ENCODE results near the gene CYP3A5.

Gene CYP3A5

GRCh38 chr7:99615989-99616358, 63.8 kb downstream of the CYP3A5 start:
- no peak for DNase-seq (ENCODE audit: low read depth)
- TF ChIP-seq CTCF (conservative IDR thresholded peaks at IDR 0.05; ENCODE audit: control insufficient read depth, insufficient read depth, low read depth, low read length) = no peak
- peak overlapping the region; percentile 91 for H3K4me3 ChIP-seq (ENCODE audit: control insufficient read depth, low read depth, low read length)

GRCh38 chr7:99614495-99614894, 65.3 kb downstream of the CYP3A5 start:
- TF ChIP-seq CTCF (conservative IDR thresholded peaks at IDR 0.05; ENCODE audit: control insufficient read depth, insufficient read depth, low read depth, low read length) = no peak
- DNase-seq (ENCODE audit: low read depth) = no peak
- H3K4me3 ChIP-seq (ENCODE audit: control insufficient read depth, low read depth, low read length) = no peak overlapping the region

- H3K4me3 ChIP-seq (ENCODE audit: control insufficient read depth, low read depth, low read length) = no peak overlapping the region
- DNase-seq (ENCODE audit: low read depth) = no peak
- no peak for TF ChIP-seq CTCF (conservative IDR thresholded peaks at IDR 0.05; ENCODE audit: control insufficient read depth, insufficient read depth, low read depth, low read length)
These were observed 72.2 kb downstream of the CYP3A5 start for GRCh38 chr7:99607548-99607947.

GRCh38 chr7:99606531-99606930, 73.3 kb downstream of the CYP3A5 start:
- no peak for TF ChIP-seq CTCF (conservative IDR thresholded peaks at IDR 0.05; ENCODE audit: control insufficient read depth, insufficient read depth, low read depth, low read length)
- H3K4me3 ChIP-seq (ENCODE audit: control insufficient read depth, low read depth, low read length) = no peak overlapping the region
- no peak for DNase-seq (ENCODE audit: low read depth)

- TF ChIP-seq CTCF (conservative IDR thresholded peaks at IDR 0.05; ENCODE audit: control insufficient read depth, insufficient read depth, low read depth, low read length) = no peak
- H3K4me3 ChIP-seq (ENCODE audit: control insufficient read depth, low read depth, low read length) = no peak overlapping the region
- no peak for DNase-seq (ENCODE audit: low read depth)
These were observed 74.3 kb downstream of the CYP3A5 start for GRCh38 chr7:99605527-99605926.

- DNase-seq (ENCODE audit: low read depth) = no peak
- no peak overlapping the region for H3K4me3 ChIP-seq (ENCODE audit: control insufficient read depth, low read depth, low read length)
These were observed 78.0 kb downstream of the CYP3A5 start for GRCh38 chr7:99601656-99602310.

More at GRCh38 chr7:99601656-99602310, 78.0 kb downstream of the CYP3A5 start:
- no peak for TF ChIP-seq CTCF (conservative IDR thresholded peaks at IDR 0.05; ENCODE audit: control insufficient read depth, insufficient read depth, low read depth, low read length)

All from fibroblast of mammary gland (primary cell).